Renal cortex interstitium (tissue), 11 donors: Measurements from ENCODE around the gene ZNF646. TPM values are rescaled to one million over a fixed set of nuclear protein-coding genes. Genes with fewer than 3 reads are reported as not detected.
"Not testable (repeated sequence)": the region's sequence is repeated elsewhere in the genome, so short reads cannot be mapped to it uniquely, and the experiment has no call there.

Experiments
- DNase-seq, 11 donors: peaks; one replicate each; pipeline ENCODE4 v3.0.0-alpha.2; 2013; ENCODE audit warnings: low read depth in 9 of 11, low spot score in 4 of 11; ENCODE audit errors: extremely low read depth in 1 of 11
- polyA plus RNA-seq, 3 donors: library from polyadenylated mRNA; unstranded; fragments of 120-200 nt; gene quantifications; one replicate each; pipeline ENCODE4 v1.2.1, GENCODE V29; 2013; ENCODE audit not compliant: insufficient read length in 3 of 3

Gene ZNF646
- polyA plus RNA-seq, 3 donors = 10.5 to 14.7 (median 14.0) TPM

GRCh38 chr16:31093132-31093703 is 19.0 kb downstream of the ZNF646 start:
- no peak for DNase-seq

DNA sequence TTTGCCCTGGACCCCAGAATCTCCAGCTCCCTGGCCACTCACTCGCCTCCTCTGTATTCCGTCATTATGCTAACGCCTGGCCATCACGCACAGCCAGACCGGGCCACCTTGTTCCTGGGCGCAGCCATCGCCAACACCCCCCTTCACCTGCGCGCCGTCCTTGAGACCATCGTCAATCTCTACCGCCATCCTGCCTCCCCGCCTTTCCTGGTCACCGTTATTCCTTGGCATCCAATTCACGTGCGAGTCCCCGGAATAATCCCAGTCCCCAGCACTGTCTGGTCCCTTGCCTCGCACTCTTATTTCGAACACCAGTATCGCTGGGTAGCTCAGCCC is 19.8 kb downstream of the ZNF646 start:
- no peak for DNase-seq

DNA sequence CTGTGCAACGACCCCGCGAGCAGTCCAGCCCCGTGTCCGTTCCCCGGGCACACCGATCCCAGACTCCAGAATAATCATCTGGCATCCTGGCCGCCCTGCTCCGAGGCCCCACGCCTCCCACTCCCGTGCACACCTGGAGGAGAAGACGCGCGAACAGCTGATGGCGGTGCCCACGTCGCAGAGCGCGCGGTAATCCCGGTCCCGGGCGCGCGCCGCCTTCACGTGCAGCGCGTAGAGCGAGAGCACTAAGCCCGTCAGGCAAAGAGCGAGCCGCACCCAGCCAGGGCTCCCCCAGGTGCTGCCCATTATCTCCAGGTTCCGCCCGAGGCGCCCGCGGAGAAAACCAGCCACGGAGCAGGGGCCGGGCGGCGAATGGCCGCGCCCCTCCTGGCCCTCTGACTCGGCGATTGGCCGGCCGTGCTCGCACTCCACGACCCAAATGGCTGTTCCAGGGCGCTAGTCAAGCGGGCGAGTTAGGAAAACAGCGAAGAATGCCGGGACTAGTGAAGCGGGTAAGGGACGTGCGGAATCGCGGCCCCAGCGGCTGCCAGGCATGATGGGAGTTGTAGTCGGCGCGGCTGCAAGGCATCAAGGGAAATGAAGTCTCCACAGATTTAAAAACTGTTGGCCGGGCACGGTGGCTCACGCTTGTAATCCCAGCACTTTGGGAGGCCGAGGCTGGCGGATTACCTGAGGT is 20.4 kb downstream of the ZNF646 start, which contains the start of gene VKORC1:
Gene VKORC1, minus strand, starts transcription at position 374 of the 697 bp plus-strand sequence. Its CDS starts 68 bp downstream, at position 306.
- DNase-seq = peak in 10 of 11 donors; percentile 75 to 94 (median 87)

GRCh38 chr16:31099860-31100638 is 25.8 kb downstream of the ZNF646 start:
- no peak for DNase-seq

- not testable (repeated sequence) for DNase-seq
Measured at GRCh38 chr16:31100876-31101641, 26.8 kb downstream of the ZNF646 start.

DNA sequence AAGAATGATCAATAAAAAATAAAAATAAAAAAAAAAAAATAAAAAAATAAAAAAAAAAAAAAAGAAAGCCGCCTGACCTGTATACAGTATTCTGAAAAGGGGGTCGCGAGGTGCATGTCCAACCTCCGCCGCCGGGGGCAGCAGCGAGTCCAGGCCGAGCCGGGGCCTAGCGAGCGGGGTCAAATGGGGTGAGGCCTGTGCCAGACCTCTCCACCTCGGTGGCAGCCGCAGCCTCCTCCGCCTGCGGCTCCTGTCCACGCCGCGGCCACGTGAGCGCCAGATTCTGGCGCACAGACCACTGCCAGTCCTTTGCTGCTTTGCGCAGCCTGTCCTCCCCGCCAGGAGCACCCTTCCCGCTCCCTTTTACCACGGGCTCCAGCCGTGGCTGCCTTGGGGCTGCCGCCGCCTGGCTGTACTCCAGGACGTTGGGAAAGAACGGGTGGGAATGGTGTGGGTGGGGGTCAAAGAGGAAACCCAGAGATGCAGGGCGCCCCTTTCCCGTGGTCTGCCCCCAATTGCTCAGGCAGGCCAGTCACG is 31.5 kb downstream of the ZNF646 start:
- DNase-seq = peak in 1 of 11 donors; percentile 48

DNA sequence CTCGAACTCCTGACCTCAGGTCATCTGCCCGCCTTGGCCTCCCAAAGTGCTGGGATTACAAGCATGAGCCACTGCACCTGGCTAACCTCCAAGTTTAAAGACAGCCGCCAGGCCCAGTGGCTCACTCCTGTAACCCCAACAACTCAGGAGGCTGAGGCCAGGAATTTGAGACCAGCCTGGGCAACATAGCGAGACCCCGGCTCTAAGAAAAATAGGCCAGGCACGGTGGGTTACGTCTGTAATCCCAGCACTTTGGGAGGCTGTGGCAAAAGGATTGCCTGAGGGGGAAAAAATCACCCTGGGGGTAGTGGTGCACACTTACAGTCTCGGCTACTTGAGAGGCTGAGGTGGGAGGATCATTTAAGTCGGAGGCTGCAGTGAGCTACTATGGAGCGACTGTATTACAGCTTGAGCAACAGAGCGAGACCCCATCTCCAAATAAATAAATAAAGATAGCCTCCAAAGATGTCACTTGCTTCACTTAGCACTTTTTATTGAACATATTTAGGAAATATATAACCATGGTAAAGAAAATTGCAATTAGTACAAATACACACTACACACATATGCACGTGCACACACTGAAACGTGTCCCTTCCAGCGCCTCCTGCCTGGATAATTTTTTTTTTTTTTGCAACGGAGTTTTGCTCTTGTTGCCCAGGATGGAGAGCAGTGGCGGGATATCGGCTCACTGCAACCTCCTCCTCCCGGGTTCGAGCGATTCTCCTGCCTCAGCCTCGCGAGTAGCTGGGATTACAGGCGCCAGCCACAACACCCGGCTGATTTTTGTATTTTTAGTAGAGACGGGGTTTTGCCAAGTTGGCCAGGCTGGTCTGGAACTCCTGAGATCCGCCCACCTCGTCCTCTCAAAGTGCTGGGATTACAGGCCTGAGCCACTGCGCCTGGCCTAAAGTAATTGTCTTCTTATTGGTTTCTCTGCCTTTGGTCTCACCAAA is 32.6 kb downstream of the ZNF646 start:
- DNase-seq = no peak

- no peak for DNase-seq
Measured at GRCh38 chr16:31107465-31107867, 33.2 kb downstream of the ZNF646 start.

GRCh38 chr16:31108035-31108793 is 34.0 kb downstream of the ZNF646 start, which contains the start of gene BCKDK:
Gene BCKDK, plus strand, starts transcription at chr16:31108386. Its CDS starts 838 bp downstream, at chr16:31109224.
- DNase-seq = peak in 3 of 11 donors; percentile 49 to 63 (median 58)

DNA sequence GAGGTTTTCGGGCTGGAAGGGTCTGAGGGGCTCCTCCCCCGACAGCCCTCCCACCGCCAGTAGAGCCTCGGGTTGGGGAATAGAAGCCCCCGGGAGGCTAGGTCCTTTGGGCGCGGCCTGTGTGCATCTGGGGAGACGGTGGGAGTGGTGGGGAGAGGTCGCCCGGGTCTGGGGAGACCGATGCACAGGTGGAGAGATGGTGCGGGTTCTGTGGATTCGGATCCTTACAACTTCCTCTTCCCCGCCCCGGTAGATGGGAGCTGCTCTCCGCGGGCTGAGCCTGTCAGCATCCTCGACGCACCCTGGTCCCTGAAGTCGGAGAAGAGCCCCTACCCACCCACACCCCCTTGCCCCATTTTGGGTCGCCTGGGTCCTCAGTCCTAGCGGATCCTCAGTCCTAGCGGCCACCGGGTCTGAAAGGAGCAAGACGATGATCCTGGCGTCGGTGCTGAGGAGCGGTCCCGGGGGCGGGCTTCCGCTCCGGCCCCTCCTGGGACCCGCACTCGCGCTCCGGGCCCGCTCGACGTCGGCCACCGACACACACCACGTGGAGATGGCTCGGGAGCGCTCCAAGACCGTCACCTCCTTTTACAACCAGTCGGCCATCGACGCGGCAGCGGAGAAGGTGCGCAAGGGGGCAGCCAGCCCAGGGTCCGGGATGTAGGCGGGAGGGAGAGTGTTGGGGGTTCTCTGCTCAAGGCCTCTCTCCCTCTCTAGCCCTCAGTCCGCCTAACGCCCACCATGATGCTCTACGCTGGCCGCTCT is 34.8 kb downstream of the ZNF646 start:
- no peak for DNase-seq

DNA sequence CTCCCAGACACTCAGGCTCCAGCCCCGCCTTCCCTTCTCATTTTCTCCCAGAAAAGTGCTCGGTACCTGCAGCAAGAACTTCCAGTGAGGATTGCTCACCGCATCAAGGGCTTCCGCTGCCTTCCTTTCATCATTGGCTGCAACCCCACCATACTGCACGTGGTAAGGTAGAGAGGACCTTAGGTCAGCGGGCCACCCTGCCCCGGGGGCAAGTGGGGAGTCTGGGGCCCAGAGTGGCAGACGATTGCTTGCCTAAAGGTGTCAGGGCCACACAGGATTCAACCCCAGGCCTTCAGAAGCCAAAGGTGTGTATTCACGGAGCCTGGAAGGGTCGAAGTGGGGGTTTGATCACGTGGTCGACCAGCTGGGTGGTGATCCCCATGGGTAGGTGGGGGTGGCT is 35.4 kb downstream of the ZNF646 start:
- DNase-seq = no peak

GRCh38 chr16:31110106-31111034 is 36.1 kb downstream of the ZNF646 start:
- no peak for DNase-seq

- DNase-seq = no peak
Measured at GRCh38 chr16:31111881-31112466, 37.8 kb downstream of the ZNF646 start.

GRCh38 chr16:31112711-31113110 is 38.5 kb downstream of the ZNF646 start:
- no peak for DNase-seq
